ENCODE data around the gene GRK3. TPM values are rescaled to one million over a fixed set of nuclear protein-coding genes. Genes with fewer than 3 reads are reported as not detected.

GRK3 gene
- total and polyA plus RNA-seq, 2 of the 4 experiments (the other 2 are of a cell fraction) = 0.58 to 1.6 TPM

DNA sequence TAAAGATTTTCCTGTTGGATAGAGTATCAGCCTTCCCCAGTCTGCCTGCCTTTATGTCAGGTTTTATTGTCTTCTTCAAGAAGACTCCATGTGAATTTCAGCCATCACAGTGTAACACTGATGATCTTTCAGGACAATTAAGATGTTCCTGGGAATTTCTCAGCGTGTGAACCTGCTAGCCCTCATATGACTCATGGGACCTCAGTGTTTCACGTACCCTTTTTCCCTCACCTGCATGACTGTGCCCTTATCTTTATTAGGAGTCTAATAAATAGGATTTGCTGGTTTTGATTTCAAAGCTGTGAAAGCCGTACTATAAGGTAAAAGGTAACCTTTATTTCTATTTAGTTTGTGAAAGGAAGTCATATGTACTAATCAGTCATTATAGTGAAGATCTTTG lies 95.9 kb downstream of the GRK3 start:
- ATAC-seq (ENCODE audit: low read depth) (no peak), DNase-seq (no peak)
- H2AFZ ChIP-seq (replicated peaks; ENCODE audit: low read length, poor library complexity) = no peak overlapping the region
- no peak overlapping the region for H3K4ac ChIP-seq (ENCODE audit: low read depth, low read length)
- H2AK5ac ChIP-seq (ENCODE audit: low read depth, low read length) = no peak overlapping the region
- no peak overlapping the region for H3K4me2 ChIP-seq (ENCODE audit: low read depth, low read length)
- no peak overlapping the region for H3K56ac ChIP-seq (ENCODE audit: extremely low read depth, insufficient read depth, low read length)
- H2BK20ac ChIP-seq (ENCODE audit: low read depth, low read length) = no peak overlapping the region
- H3K9me1 ChIP-seq (ENCODE audit: insufficient read depth, low read length) = no peaks in the 10 kb centered on the region
- H3K9me3 ChIP-seq (ENCODE audit: control insufficient read depth, insufficient read depth, low read length) = no peaks in the 10 kb centered on the region
- no peaks in the 10 kb centered on the region for H3K79me1 ChIP-seq (ENCODE audit: low read depth in 1 of 2, low read length in 2 of 2)
- in situ Hi-C loops (cut with MboI; ENCODE audit: low sequenced_read_pairs) = no loop called here
- intact Hi-C loops (cut with micrococcal nuclease) = no loop called here
- H4K91ac ChIP-seq (ENCODE audit: insufficient read depth, low read depth, low read length) = no peak overlapping the region
- H2AK9ac ChIP-seq (replicated peaks; ENCODE audit: low read depth, low read length, poor library complexity) = no peak overlapping the region
- no peak overlapping the region for H3K4me3 ChIP-seq (ENCODE audit: insufficient read depth, low read depth, low read length)
- H4K8ac ChIP-seq (ENCODE audit: low read depth in 2 of 2, low read length in 2 of 2) = no peak overlapping the region
- no peak overlapping the region for H3K9ac ChIP-seq (ENCODE audit: low read depth, low read length)
- no peaks in the 10 kb centered on the region for H4K20me1 ChIP-seq (ENCODE audit: insufficient read depth, low read length)
- H3K18ac ChIP-seq (ENCODE audit: low read depth, low read length) = no peak overlapping the region
- TF ChIP-seq RAD21 (IDR thresholded peaks at IDR 0.05; ENCODE audit: low read length) (no peak), FOS (IDR thresholded peaks at IDR 0.05; ENCODE audit: low read depth, low read length) (no peak), MAFK (IDR thresholded peaks at IDR 0.05; ENCODE audit: low read depth, low read length) (no peak), POLR2A (IDR thresholded peaks at IDR 0.05; ENCODE audit: low read depth, low read length) (no peak), MAZ (IDR thresholded peaks at IDR 0.05; ENCODE audit: borderline replicate concordance, low read depth, low read length) (no peak), NFE2L2 (IDR thresholded peaks at IDR 0.05; ENCODE audit: low read depth, low read length) (no peak), RCOR1 (IDR thresholded peaks at IDR 0.05; ENCODE audit: insufficient replicate concordance, low read length) (no peak), CEBPB (IDR thresholded peaks at IDR 0.05; ENCODE audit: low read depth, low read length) (no peak), BHLHE40 (IDR thresholded peaks at IDR 0.05; ENCODE audit: low read depth, low read length) (no peak), RFX5 (IDR thresholded peaks at IDR 0.05; ENCODE audit: low read depth, low read length) (no peak), SMC3 (IDR thresholded peaks at IDR 0.05; ENCODE audit: low read depth, low read length) (no peak), MXI1 (IDR thresholded peaks at IDR 0.05; ENCODE audit: borderline replicate concordance, low read depth, low read length) (no peak), CHD1 (IDR thresholded peaks at IDR 0.05; ENCODE audit: low read depth, low read length) (no peak)
- TF ChIP-seq, protein P1, sequence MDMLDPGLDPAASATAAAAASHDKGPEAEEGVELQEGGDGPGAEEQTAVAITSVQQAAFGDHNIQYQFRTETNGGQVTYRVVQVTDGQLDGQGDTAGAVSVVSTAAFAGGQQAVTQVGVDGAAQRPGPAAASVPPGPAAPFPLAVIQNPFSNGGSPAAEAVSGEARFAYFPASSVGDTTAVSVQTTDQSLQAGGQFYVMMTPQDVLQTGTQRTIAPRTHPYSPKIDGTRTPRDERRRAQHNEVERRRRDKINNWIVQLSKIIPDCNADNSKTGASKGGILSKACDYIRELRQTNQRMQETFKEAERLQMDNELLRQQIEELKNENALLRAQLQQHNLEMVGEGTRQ (IDR thresholded peaks at IDR 0.05; ENCODE audit: low read depth, low read length) = no peak
- TF ChIP-seq, protein P2, sequence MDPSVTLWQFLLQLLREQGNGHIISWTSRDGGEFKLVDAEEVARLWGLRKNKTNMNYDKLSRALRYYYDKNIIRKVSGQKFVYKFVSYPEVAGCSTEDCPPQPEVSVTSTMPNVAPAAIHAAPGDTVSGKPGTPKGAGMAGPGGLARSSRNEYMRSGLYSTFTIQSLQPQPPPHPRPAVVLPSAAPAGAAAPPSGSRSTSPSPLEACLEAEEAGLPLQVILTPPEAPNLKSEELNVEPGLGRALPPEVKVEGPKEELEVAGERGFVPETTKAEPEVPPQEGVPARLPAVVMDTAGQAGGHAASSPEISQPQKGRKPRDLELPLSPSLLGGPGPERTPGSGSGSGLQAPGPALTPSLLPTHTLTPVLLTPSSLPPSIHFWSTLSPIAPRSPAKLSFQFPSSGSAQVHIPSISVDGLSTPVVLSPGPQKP (IDR thresholded peaks at IDR 0.05; ENCODE audit: borderline replicate concordance, low read depth, low read length) = no peak
- TF ChIP-seq, protein P3, sequence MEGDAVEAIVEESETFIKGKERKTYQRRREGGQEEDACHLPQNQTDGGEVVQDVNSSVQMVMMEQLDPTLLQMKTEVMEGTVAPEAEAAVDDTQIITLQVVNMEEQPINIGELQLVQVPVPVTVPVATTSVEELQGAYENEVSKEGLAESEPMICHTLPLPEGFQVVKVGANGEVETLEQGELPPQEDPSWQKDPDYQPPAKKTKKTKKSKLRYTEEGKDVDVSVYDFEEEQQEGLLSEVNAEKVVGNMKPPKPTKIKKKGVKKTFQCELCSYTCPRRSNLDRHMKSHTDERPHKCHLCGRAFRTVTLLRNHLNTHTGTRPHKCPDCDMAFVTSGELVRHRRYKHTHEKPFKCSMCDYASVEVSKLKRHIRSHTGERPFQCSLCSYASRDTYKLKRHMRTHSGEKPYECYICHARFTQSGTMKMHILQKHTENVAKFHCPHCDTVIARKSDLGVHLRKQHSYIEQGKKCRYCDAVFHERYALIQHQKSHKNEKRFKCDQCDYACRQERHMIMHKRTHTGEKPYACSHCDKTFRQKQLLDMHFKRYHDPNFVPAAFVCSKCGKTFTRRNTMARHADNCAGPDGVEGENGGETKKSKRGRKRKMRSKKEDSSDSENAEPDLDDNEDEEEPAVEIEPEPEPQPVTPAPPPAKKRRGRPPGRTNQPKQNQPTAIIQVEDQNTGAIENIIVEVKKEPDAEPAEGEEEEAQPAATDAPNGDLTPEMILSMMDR (conservative IDR thresholded peaks at IDR 0.05; ENCODE audit: low read depth, low read length) = no peak
- dilution Hi-C loops (cut with HindIII; ENCODE audit: low sequenced_read_pairs, unreplicated experiment) = no loop called here
- ChIA-PET CTCF (interaction anchor here (0.6 kb wide), 1 partner anchor 65 kb away, joined by 3 read pairs; no protein-coding TSS in a partner anchor), POLR2A (ENCODE audit: unreplicated experiment) (no interaction called here)
- no peak overlapping the region for H3K14ac ChIP-seq (replicated peaks; ENCODE audit: low read depth, low read length)
- H2BK120ac ChIP-seq (ENCODE audit: low read depth, low read length) = no peak overlapping the region
- no CpG with 5 or more reads among the region's 3 CpGs for WGBS, 2 experiments (ENCODE audit: extremely low coverage in 2 of 2, insufficient read length in 1 of 2)
- no peak overlapping the region for H2BK5ac ChIP-seq (ENCODE audit: low read depth, low read length, poor library complexity, severe bottlenecking)
- no TSS peak for BruUV-seq (replicated peaks)
- no peak overlapping the region for H3K27ac ChIP-seq (ENCODE audit: insufficient read depth, low read length)
- no peaks in the 10 kb centered on the region for H3K27me3 ChIP-seq (ENCODE audit: control insufficient read depth, insufficient read depth, low read length)
- H3K4me1 ChIP-seq (ENCODE audit: control insufficient read depth, insufficient read depth, low read length) = no peaks in the 10 kb centered on the region
- no peak overlapping the region for H4K5ac ChIP-seq (ENCODE audit: low read depth, low read length)
- H3K23ac ChIP-seq (ENCODE audit: low read depth, low read length) = no peak overlapping the region
- no peaks in the 10 kb centered on the region for H3K36me3 ChIP-seq (ENCODE audit: control insufficient read depth, insufficient read depth, low read length)
- H2BK15ac ChIP-seq (ENCODE audit: low read depth, low read length) = no peak overlapping the region

All from IMR-90 (cell line).